ENCODE measurements around the gene RAB7A. TPM values are rescaled to one million over a fixed set of nuclear protein-coding genes. Genes with fewer than 3 reads are reported as not detected.

RAB7A gene
- total RNA-seq, 1 experiment from 2014 or later, result 155 TPM

- no peak overlapping the region for H2AFZ ChIP-seq (ENCODE audit: low read length)
- H2BK120ac ChIP-seq (ENCODE audit: low read depth, low read length, poor library complexity, severe bottlenecking), result no peak overlapping the region
- peaks cover 42% of the 10 kb centered on the region; the same call in 1 of the 2 replicates for H3K79me2 ChIP-seq (ENCODE audit: insufficient read depth, low read length)
- no peak overlapping the region for H3K9ac ChIP-seq (ENCODE audit: extremely low read depth, insufficient read length, low read length)
- no peak overlapping the region for H3K27ac ChIP-seq (ENCODE audit: insufficient read length, low read depth, low read length)
- Mint-ChIP-seq H3K4me3 (no peak overlapping the region), H3K27me3 (ENCODE audit: low read depth) (no peaks in the 10 kb centered on the region), H3K9me3 (peaks cover 24 to 29% of the 10 kb centered on the region in 2 experiments), H3K27ac (no peak overlapping the region), H3K36me3 (ENCODE audit: insufficient read depth in 1 of 3, low read depth in 3 of 3) (peaks cover 58 to 62% (median 59%) of the 10 kb centered on the region in 3 experiments), H3K4me1 (peaks cover 7 to 8% of the 10 kb centered on the region in 2 experiments)
- no peak overlapping the region for H3K4me2 ChIP-seq (ENCODE audit: insufficient read depth, insufficient read length, low read length)
- WGBS (ENCODE audit: extremely low coverage, insufficient read length, low lambda C conversion rate), result no CpG with 5 or more reads among the region's 2 CpGs
- peaks cover 24% of the 10 kb centered on the region for H3K79me1 ChIP-seq (ENCODE audit: insufficient read depth, low read depth, low read length, poor library complexity, severe bottlenecking)
- no peaks in the 10 kb centered on the region for H3K27me3 ChIP-seq (ENCODE audit: insufficient read depth, low read length)
- no peak overlapping the region for H2BK12ac ChIP-seq (ENCODE audit: insufficient read length, low read depth, low read length)
- H2BK5ac ChIP-seq (ENCODE audit: insufficient read length, low read length), result no peak overlapping the region
- H3K14ac ChIP-seq (ENCODE audit: insufficient read depth, low read length), result no peak overlapping the region
- no peak overlapping the region for H3K23ac ChIP-seq (ENCODE audit: insufficient read length, low read depth, low read length)
- H3K9me3 ChIP-seq (ENCODE audit: control insufficient read depth, low read depth, low read length), result no peaks in the 10 kb centered on the region
- TF ChIP-seq CTCF (conservative IDR thresholded peaks at IDR 0.05), result no peak
- H3K23me2 ChIP-seq (ENCODE audit: insufficient read length, low read depth, low read length, poor library complexity, severe bottlenecking), result no peaks in the 10 kb centered on the region
- no peak overlapping the region for H2BK20ac ChIP-seq (ENCODE audit: low read depth, low read length, poor library complexity, severe bottlenecking)
- no peaks in the 10 kb centered on the region for H4K20me1 ChIP-seq (ENCODE audit: control insufficient read depth, insufficient read depth, insufficient read length)
- no peak overlapping the region for H4K8ac ChIP-seq (replicated peaks; ENCODE audit: insufficient read length, low read depth, low read length)
- no peak overlapping the region for H3K56ac ChIP-seq (ENCODE audit: insufficient read length, low read depth, low read length)
- DNase-seq, result no peak
- H4K5ac ChIP-seq (ENCODE audit: insufficient read length, low read depth, low read length), result no peak overlapping the region
- no peak overlapping the region for H2BK15ac ChIP-seq (ENCODE audit: low read depth, low read length)
- no peak overlapping the region for H3K18ac ChIP-seq (ENCODE audit: insufficient read length, low read depth, low read length)
- no peak overlapping the region for H4K91ac ChIP-seq (ENCODE audit: insufficient read length, low read depth, low read length)
- H2AK5ac ChIP-seq (ENCODE audit: insufficient read length, low read length), result no peak overlapping the region
- no peak overlapping the region for H3T11ph ChIP-seq (ENCODE audit: low read length)
- no peaks in the 10 kb centered on the region for H3K4me1 ChIP-seq (ENCODE audit: insufficient read depth, low read length)
- no peak overlapping the region for H3K4ac ChIP-seq (ENCODE audit: low read depth, low read length)
Observed at GRCh38 chr3:128746881-128747280, 20.9 kb downstream of the RAB7A start.

Measured in H9 (cell line).